Right kidney (tissue), 1 donor: ENCODE results near the gene EXOC6.
"Not testable (repeated sequence)": the region's sequence is repeated elsewhere in the genome, so short reads cannot be mapped to it uniquely, and the experiment has no call there.

Experiments
- DNase-seq: peaks from one replicate; pipeline ENCODE4 v3.0.0-alpha.2; 2016

The EXOC6 gene

DNA sequence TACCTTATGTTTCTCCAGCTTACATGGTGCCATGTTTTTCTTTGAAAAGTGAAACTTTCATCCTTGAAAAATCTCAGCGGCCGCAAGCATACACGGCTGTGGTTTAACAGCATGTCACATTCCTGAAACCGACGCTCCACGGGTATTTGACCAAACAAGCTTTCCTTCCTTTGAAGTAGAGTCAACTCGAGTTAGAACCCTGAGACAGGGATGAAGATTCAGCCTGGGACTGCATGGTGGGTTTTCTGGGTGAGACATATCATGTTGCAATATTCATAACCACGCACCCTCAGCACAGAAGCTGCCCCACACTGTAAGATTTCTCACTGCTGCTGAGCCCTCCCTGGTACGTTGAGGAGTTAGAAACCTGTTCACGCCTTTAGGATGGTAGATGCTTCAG, 233.5 kb downstream of the EXOC6 start:
- no peak for DNase-seq

GRCh38 chr10:93083743-93084539, 235.6 kb downstream of the EXOC6 start:
- no peak for DNase-seq

GRCh38 chr10:93085272-93085859, 237.0 kb downstream of the EXOC6 start:
- DNase-seq, result no peak

DNA sequence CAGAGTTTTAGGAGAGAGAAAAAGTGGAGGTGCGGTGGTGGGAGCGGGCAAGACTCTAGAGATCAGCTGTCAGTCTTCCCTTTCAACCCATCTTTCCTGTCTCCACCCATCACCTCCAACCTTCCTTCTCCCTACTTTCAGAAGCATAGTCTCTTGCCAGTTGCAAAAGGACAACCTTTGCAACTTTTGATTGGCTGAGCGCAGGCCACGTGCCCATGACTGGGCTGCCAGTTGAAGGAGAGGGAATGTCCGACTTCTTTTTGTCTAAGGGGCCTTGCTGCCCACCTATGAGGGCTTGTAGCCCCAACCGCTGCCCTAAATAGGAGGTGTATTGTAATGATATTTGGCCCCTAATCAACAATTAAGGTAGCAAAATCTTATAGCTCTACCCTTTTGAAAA, 238.0 kb downstream of the EXOC6 start:
- no peak for DNase-seq

DNA sequence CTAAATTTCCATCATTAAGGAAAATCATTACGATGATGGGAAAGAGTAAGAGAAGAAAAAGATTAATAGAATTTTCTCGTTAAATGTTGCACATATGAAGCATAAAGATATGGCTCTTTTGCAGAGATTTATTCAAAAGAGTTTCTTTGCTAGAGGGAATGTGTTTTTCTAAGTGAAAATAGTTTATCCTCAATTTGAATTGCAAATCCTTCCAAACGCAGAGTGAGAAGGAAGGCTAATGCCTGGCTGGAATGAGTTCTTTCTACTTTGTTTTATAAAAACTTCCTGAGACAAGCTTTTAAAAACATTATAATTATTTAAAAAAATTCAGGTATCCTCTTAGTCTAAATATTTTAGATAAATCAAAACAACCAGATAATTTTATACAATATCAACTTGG, 239.5 kb downstream of the EXOC6 start:
- no peak for DNase-seq

GRCh38 chr10:93088466-93088865, 240.1 kb downstream of the EXOC6 start:
- DNase-seq, result no peak

GRCh38 chr10:93090619-93091018, 242.3 kb downstream of the EXOC6 start:
- DNase-seq, result no peak

DNA sequence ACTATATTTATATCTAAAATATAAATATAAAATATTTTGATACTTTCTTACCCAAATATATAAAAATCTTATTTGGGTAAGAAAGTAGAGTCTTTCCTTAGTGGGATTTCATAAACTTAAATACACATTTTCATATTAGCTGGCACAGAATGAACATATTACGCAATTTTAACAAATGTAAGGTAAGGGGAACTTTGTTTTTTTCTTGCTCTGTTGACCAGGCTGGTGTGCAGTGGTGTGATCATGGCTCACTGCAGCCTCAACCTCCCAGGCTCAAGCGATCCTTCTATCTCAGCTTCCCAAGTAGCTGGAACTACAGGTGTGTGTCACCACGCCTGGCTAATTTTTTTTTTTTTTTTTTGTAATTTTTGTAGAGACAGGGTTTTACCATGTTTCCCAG, 243.6 kb downstream of the EXOC6 start:
- no peak for DNase-seq

- no peak for DNase-seq
Measured at GRCh38 chr10:93095225-93095624, 246.9 kb downstream of the EXOC6 start.

- DNase-seq, result no peak
Measured at GRCh38 chr10:93096901-93097300, 248.6 kb downstream of the EXOC6 start.

DNA sequence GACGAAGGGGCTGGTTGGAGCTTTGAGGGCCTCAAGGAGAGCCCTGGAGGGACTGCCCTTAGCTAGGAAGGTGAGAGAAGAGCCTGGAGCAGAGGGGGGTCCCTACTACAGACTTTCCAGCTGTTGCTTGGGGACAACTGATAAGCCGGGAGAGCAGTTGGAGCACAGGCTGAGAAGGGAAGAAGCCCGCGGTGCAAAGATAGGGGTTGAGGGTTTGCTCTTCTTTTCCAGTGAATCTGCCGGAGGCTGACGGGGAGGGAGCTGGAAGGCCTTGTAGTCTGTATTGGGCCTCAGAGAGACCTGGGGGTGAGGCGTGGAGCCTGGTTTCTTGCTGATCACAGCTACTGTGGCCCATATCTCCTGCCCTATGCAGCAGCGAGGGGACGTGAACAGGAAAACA, 249.1 kb downstream of the EXOC6 start:
- no peak for DNase-seq

DNA sequence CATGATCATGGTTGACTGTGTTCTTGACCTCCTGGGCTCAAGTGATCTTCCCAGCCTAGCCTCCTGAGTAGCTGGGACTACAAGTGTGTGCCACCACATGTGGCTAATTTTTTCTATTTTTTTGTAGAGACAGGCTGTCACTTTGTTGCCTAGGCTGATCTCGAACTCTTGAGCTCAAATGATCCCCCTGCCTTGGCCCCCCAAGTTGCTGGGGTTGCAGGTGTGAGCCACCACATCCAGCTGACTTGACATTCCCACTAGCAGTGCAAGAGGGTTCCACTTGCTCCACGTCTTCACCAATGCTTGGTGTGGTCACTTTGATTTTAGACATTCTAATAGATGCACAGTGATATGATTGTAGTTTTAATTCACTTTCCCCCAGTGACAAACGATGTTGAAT, 250.5 kb downstream of the EXOC6 start:
- no peak for DNase-seq

DNA sequence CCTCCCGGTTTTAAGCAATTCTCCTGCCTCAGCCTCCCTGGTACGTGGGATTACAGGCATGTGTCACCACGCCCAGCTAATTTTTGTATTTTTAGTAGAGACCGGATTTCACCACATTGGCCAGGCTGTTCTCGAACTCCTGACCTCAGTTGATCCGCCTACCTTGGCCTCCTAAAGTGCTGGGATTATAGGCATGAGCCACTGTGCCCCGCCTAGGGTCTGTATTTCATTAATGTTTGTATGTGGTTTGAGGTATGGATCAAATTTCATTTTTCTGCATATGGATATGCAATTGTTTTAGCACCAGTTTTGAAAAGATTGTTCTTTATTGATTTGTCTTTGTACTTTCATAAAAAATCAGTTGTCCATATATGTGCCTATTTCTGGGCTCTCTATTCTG, 251.3 kb downstream of the EXOC6 start:
- no peak for DNase-seq

- not testable (repeated sequence) for DNase-seq
Measured at GRCh38 chr10:93101148-93101547, 252.8 kb downstream of the EXOC6 start.

DNA sequence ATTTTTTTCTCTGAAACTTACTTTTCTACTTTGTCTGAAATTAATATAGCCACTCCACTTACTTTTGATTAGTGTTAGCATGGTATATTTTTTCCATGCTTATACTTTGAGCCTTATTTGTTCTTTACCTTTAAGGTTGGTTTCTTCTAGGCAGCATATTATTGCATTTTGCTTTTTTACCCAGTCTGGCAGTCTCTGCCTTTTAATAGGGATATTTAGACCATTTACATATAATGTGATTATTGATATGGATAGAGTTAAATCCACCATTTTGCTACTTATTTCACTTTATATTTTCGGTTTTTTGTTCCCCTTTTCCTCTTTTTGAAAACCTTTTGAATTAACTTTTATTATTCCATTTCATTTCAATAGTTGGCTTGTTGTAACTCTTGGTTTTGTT, 255.6 kb downstream of the EXOC6 start:
- no peak for DNase-seq

GRCh38 chr10:93106631-93107072, 258.3 kb downstream of the EXOC6 start:
- no peak for DNase-seq
